ENCODE measurements around the gene MAMLD1. TPM values are rescaled to one million over a fixed set of nuclear protein-coding genes. Genes with fewer than 3 reads are reported as not detected.

Gene MAMLD1
- total and polyA plus RNA-seq, 2 of the 8 experiments (the other 6 are each of a cell fraction or from before 2014, with no cell fraction given): 0.09 to 0.26 TPM

- Histone ChIP-seq H3K9me3 (ENCODE audit: insufficient read depth in 2 of 2, low read depth in 1 of 2, low read length in 1 of 2) (no peaks in the 10 kb centered on the region), H4K91ac (replicated peaks; ENCODE audit: insufficient read length, low read length) (no peak overlapping the region), H3K4me2 (ENCODE audit: insufficient read depth in 1 of 2, low read depth in 2 of 2, low read length in 2 of 2) (no peak overlapping the region), H3K56ac (replicated peaks; ENCODE audit: insufficient read length, low read depth, low read length) (no peak overlapping the region), H2BK120ac (replicated peaks; ENCODE audit: low read depth, low read length) (no peak overlapping the region), H3K14ac (ENCODE audit: insufficient read length) (no peak overlapping the region), H2AFZ (ENCODE audit: low read length) (no peak overlapping the region), H3K4ac (replicated peaks; ENCODE audit: insufficient read length, low read depth, low read length) (no peak overlapping the region), H4K5ac (ENCODE audit: insufficient read length, low read depth, low read length) (no peak overlapping the region), H3K4me3 (ENCODE audit: extremely low read depth in 1 of 4, insufficient read depth in 2 of 4, low read depth in 3 of 4, low read length in 4 of 4) (no peak overlapping the region), H3K36me3 (ENCODE audit: control insufficient read depth in 2 of 4, insufficient read depth in 4 of 4, low read length in 3 of 4) (no peaks in the 10 kb centered on the region), H4K20me1 (replicated peaks in 1 of 2; ENCODE audit: control insufficient read depth in 1 of 2, insufficient read depth in 2 of 2, low read length in 2 of 2) (no peaks in the 10 kb centered on the region), H2BK20ac (ENCODE audit: low read length) (no peak overlapping the region), H3K4me1 (replicated peaks in 1 of 4; ENCODE audit: control insufficient read depth in 3 of 4, insufficient read depth in 4 of 4, low read length in 3 of 4) (peaks cover 0 to 4% (median 0%) of the 10 kb centered on the region in 4 experiments; a peak in 1 of 7 replicates), H4K8ac (ENCODE audit: extremely low read depth, insufficient read depth, low read length) (no peak overlapping the region), H3K23ac (ENCODE audit: insufficient read length) (no peak overlapping the region), H3K18ac (ENCODE audit: extremely low read depth, low read length) (no peak overlapping the region), H3K23me2 (ENCODE audit: low read depth, low read length) (no peaks in the 10 kb centered on the region; the same call in 1 of the 2 replicates), H3K79me2 (ENCODE audit: control insufficient read depth in 1 of 2, insufficient read depth in 2 of 2, low read length in 2 of 2) (no peaks in the 10 kb centered on the region), H2BK15ac (ENCODE audit: low read length) (no peak overlapping the region), H3K79me1 (ENCODE audit: low read depth, low read length) (no peaks in the 10 kb centered on the region), H3K9ac (replicated peaks in 1 of 4; ENCODE audit: extremely low read depth in 1 of 4, low read depth in 3 of 4, low read length in 3 of 4) (no peak overlapping the region), H3K27me3 (replicated peaks in 1 of 4; ENCODE audit: control insufficient read depth in 3 of 4, extremely low read depth in 1 of 4, insufficient read depth in 3 of 4, low read length in 3 of 4) (no peaks in the 10 kb centered on the region), H2AK5ac (ENCODE audit: low read depth, low read length) (no peak overlapping the region), H2BK5ac (ENCODE audit: low read depth, low read length) (no peak overlapping the region), H3K27ac (ENCODE audit: low read depth, low read length) (no peak overlapping the region), H2BK12ac (ENCODE audit: low read depth, low read length) (no peak overlapping the region)
- CTCF ChIA-PET (ENCODE audit: partially characterized antibody): interaction anchor here (1.5 kb wide), 1 partner anchor 39 kb away, joined by 7 read pairs; no protein-coding TSS in a partner anchor
- DNase-seq (ENCODE audit: low read depth in 1 of 2, low spot score in 2 of 2) (no peak), FAIRE-seq (no peak)
- POLR2A ChIA-PET (ENCODE audit: partially characterized antibody): no interaction called here
- whole genome bisulfite sequencing, 2 experiments (ENCODE audit: extremely low coverage in 1 of 2, insufficient coverage in 1 of 2, insufficient read length in 1 of 2, insufficient replicate concordance in 2 of 2, low coverage in 1 of 2, low lambda C conversion rate in 2 of 2, missing lambda C conversion rate in 1 of 2): 100% methylated on average over 2 of the region's 2 CpGs; no CpG with 5 or more reads in 1 of the 2 experiments
- TF ChIP-seq JUND (IDR thresholded peaks at IDR 0.05; ENCODE audit: low read length): no peak
- no peak for TF ChIP-seq RBBP5 (IDR thresholded peaks at IDR 0.05; ENCODE audit: borderline replicate concordance, low read depth, low read length)
- TF ChIP-seq SIRT6 (IDR thresholded peaks at IDR 0.05; ENCODE audit: low read length): no peak
- no peak for TF ChIP-seq TBP (IDR thresholded peaks at IDR 0.05; ENCODE audit: low read depth, low read length)
- TF ChIP-seq CHD1 (IDR thresholded peaks at IDR 0.05; ENCODE audit: low read depth, low read length): no peak
- no peak for TF ChIP-seq MAFK (IDR thresholded peaks at IDR 0.05; ENCODE audit: low read depth, low read length)
- TF ChIP-seq, protein P1, sequence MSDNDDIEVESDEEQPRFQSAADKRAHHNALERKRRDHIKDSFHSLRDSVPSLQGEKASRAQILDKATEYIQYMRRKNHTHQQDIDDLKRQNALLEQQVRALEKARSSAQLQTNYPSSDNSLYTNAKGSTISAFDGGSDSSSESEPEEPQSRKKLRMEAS (IDR thresholded peaks at IDR 0.05): no peak
- no peak for TF ChIP-seq TAF7 (optimal IDR thresholded peaks at IDR 0.05; ENCODE audit: borderline replicate concordance, low read depth, low read length)
These were observed 38.2 kb upstream of the MAMLD1 start for GRCh38 chrX:150324919-150325318.
